NCI-H1105 treated with DMSO at 0.1 percent for 48 hours (cell line): Measurements from ENCODE around the gene BFSP1.
A peak's percentile ranks its signal among the peaks of the same experiment; 100 is the strongest.

Experiments used
- DNase-seq: peaks from one replicate; lab custom pipeline; 2025; lab: John Stamatoyannopoulos, UW

BFSP1 gene

GRCh38 chr20:17520583-17520982, 10.6 kb downstream of the BFSP1 start:
- no peak for DNase-seq

- no peak for DNase-seq
These were observed 11.4 kb downstream of the BFSP1 start for GRCh38 chr20:17519606-17520285.

GRCh38 chr20:17518339-17519052, 12.7 kb downstream of the BFSP1 start:
- no peak for DNase-seq

- no peak for DNase-seq
These were observed 16.1 kb downstream of the BFSP1 start for GRCh38 chr20:17515053-17515452.

- no peak for DNase-seq
These were observed 17.2 kb downstream of the BFSP1 start for GRCh38 chr20:17513939-17514338.

GRCh38 chr20:17511401-17511800, 19.8 kb downstream of the BFSP1 start:
- no peak for DNase-seq

- DNase-seq = no peak
These were observed 20.6 kb downstream of the BFSP1 start for GRCh38 chr20:17510548-17510947.

- DNase-seq = no peak
These were observed 22.4 kb downstream of the BFSP1 start for GRCh38 chr20:17508756-17509155.

GRCh38 chr20:17507531-17507930, 23.6 kb downstream of the BFSP1 start:
- DNase-seq = no peak

GRCh38 chr20:17507032-17507431, 24.1 kb downstream of the BFSP1 start:
- DNase-seq = no peak

- DNase-seq = no peak
These were observed 25.3 kb downstream of the BFSP1 start for GRCh38 chr20:17505636-17506517.

- DNase-seq = peak; percentile 51
These were observed 26.1 kb downstream of the BFSP1 start for GRCh38 chr20:17504898-17505635.

GRCh38 chr20:17504066-17504897, 26.9 kb downstream of the BFSP1 start:
- DNase-seq = no peak

GRCh38 chr20:17503301-17504065, 27.7 kb downstream of the BFSP1 start:
- no peak for DNase-seq

GRCh38 chr20:17502105-17502504, 29.1 kb downstream of the BFSP1 start:
- no peak for DNase-seq

GRCh38 chr20:17501701-17502100, 29.5 kb downstream of the BFSP1 start:
- DNase-seq = no peak

GRCh38 chr20:17500826-17501225, 30.4 kb downstream of the BFSP1 start:
- DNase-seq = no peak

GRCh38 chr20:17500271-17500670, 30.9 kb downstream of the BFSP1 start:
- no peak for DNase-seq

GRCh38 chr20:17499041-17499440, 32.1 kb downstream of the BFSP1 start:
- DNase-seq = no peak

GRCh38 chr20:17498641-17499040, 32.5 kb downstream of the BFSP1 start:
- no peak for DNase-seq
